AG09319 (cell line): ENCODE data around the gene LDAH.
"Not testable (repeated sequence)": the region's sequence is repeated elsewhere in the genome, so short reads cannot be mapped to it uniquely, and the experiment has no call there.

ENCODE experiments used
- DNase-seq: peaks from one replicate; pipeline ENCODE4 v3.0.0-alpha.2; 2010; ENCODE audit warnings: low read depth; ENCODE audit errors: extremely low read depth
- TF ChIP-seq, protein P1 (sequence below): IDR thresholded peaks from 2 replicates; pipeline ENCODE4 v1.5.1; 2011; ENCODE audit warnings: low read depth, mild to moderate bottlenecking, inconsistent platforms, low read length, moderate library complexity

LDAH gene

DNA sequence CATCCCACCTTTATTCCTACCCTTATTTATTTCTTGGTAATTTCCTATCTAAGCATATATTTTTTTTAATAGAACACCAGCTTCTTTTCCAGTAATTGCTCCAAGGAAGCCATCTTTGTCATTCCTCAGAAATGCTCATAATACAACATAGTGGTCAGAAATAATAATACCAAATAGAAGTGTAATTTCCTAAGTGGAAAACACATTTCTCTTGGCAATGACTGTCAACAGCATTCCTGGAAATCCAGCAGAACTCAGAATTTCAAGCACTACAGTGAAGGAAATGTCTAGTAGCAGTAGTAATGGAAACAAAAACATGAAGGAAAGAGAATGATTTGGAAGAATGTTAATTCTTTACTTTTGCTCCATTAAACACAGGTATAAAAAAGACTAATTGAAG, 99.4 kb downstream of the LDAH start:
- TF ChIP-seq, protein P1, sequence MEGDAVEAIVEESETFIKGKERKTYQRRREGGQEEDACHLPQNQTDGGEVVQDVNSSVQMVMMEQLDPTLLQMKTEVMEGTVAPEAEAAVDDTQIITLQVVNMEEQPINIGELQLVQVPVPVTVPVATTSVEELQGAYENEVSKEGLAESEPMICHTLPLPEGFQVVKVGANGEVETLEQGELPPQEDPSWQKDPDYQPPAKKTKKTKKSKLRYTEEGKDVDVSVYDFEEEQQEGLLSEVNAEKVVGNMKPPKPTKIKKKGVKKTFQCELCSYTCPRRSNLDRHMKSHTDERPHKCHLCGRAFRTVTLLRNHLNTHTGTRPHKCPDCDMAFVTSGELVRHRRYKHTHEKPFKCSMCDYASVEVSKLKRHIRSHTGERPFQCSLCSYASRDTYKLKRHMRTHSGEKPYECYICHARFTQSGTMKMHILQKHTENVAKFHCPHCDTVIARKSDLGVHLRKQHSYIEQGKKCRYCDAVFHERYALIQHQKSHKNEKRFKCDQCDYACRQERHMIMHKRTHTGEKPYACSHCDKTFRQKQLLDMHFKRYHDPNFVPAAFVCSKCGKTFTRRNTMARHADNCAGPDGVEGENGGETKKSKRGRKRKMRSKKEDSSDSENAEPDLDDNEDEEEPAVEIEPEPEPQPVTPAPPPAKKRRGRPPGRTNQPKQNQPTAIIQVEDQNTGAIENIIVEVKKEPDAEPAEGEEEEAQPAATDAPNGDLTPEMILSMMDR: no peak

DNA sequence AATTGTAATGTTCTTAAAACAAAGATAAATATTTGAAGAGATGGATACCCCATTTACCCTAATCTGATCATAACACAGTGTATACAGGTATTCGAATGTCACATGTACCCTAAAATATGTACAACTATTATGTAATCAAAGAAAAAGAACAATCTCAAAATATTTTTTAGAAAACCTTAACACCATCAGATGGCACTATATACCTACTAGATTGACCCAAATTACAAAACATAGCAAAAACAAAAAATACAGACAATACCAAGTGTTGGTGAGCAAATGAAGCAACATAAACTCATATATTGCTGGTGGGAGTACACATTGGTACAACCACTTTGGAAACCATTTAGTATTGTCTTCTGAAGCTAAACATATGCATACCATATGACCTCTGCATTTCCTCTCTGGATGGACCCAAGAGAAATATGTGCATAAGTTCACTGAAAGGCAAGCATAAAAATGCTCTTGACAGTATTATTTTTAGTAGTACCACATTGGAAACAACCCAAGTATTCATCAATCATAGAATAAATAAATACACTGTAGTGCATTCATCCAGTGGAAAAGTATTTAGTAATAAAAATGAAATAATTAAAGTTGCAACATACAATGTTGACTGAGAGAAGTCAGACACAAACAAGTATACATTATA, 100.2 kb downstream of the LDAH start:
- TF ChIP-seq, protein P1: no peak
- no peak for DNase-seq

More for the DNA sequence above, 99.4 kb downstream of the LDAH start:
- DNase-seq: no peak

DNA sequence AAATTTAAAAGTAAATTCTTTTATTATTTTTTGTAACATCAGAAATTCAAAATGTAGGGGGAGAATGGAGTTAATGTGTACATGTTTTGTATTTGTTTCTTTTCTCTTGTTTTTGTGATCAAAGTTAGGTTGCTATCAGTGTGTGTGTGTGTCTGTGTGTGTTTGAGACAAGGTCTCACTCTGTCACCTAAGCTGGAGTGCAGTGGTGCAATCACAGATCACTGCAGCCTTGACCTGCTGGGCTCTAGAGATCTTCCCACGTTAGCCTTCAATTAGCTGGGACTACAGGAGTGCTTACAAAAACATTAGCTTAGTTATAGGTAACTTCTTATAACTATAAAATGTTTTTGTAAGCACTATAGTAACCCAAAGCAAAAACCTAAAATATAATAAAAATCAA, 105.3 kb downstream of the LDAH start:
- no peak for DNase-seq
- TF ChIP-seq, protein P1: no peak

DNA sequence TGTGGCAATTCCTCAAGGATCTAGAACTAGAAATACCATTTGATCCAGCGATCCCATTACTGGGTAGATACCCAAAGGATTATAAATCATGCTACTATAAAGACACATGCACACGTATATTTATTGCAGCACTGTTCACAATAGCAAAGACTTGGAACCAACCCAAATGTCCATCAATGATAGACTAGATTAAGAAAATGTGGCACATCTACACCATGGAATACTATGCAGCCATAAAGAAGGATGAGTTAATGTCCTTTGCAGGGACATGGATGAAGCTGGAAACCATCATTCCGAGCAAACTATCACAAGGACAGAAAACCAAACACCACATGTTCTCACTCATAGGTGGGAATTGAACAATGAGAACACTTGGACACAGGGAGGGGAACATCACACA, 106.7 kb downstream of the LDAH start:
- not testable (repeated sequence) for DNase-seq

DNA sequence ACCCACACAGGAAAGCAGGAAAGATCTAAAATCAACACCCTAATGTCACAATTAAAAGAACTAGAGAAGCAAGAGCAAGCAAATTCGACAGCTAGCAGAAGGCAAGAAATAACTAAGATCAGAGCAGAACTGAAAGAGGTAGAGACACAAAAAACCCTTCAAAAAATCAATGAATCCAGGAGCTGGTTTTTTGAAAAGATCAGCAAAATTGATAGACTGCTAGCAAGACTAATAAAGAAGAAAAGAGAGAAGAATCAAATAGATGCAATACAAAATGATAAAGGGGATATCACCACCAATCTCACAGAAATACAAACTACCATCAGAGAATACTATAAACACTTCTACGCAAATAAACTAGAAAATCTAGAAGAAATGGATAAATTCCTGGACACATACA, 108.5 kb downstream of the LDAH start:
- not testable (repeated sequence) for DNase-seq

DNA sequence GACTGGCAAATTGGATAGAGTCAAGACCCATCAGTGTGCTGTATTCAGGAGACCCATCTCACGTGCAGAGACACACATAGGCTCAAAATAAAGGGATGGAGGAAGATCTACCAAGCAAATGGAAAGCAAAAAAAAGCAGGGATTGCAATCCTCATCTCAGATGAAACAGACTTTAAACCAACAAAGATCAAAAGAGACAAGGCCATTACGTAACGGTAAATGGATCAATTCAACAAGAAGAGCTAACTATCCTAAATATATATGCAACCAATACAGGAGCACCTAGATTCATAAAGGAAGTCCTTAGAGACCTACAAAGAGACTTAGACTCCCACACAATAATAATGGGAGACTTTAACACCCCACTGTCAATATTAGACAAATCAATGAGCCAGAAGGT, 109.3 kb downstream of the LDAH start:
- DNase-seq: not testable (repeated sequence)

DNA sequence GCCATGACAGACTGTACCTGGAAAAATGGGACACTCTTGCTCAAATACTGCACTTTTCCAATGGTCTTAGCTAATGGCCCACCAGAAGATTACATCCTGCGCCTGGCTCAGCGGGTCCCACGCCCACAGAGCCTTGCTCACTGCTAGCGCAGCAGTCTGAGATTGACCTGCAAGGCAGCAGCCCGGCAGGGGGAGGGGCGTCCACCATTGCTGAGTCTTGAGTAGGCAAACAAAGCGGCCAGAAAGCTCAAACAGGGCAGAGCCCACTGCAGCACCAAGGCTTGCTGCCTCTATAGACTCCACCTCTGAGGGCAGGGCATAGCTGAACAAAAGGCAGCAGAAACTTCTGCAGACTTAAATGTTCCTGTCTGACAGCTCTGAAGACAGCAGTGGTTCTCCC, 111.3 kb downstream of the LDAH start:
- DNase-seq: not testable (repeated sequence)

DNA sequence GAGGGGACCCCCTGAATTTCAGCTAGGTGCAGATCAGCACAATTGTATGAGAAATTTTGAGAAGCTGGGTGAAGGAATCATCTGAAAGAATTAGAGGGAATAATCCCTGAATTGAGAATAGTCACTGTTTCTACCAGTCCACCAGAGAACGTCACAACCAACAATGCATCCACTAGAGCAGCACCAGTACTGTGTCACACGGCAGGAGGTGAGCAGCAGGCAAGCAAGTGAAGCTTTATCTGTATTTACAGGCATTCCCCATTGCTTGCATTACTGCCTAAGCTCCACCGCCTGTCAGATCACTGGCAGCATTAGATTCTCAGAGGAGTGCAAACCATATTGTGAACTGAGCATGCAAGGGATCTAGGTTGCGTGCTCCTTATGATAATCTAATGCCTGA, 115.3 kb downstream of the LDAH start:
- TF ChIP-seq, protein P1: no peak
- DNase-seq: no peak

DNA sequence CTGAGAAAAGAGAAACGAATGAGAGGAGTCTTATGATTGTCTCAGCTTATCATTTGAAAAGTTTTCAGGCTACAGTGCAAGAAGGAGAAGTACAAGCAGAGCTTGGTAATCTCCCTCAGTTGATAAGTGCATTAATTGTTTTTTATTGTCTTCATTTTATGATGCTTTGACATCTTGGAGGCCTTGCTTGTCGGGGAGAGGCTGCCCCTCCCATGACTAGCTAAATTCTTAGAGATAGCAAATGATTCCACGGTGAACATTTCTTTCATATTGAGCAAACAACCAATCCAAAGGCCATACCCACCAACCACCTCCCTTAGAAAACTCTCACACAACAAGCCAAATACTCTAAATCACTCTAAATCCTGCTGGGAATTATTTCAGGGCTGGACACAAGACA, 116.1 kb downstream of the LDAH start:
- no peak for DNase-seq
- TF ChIP-seq, protein P1: no peak

DNA sequence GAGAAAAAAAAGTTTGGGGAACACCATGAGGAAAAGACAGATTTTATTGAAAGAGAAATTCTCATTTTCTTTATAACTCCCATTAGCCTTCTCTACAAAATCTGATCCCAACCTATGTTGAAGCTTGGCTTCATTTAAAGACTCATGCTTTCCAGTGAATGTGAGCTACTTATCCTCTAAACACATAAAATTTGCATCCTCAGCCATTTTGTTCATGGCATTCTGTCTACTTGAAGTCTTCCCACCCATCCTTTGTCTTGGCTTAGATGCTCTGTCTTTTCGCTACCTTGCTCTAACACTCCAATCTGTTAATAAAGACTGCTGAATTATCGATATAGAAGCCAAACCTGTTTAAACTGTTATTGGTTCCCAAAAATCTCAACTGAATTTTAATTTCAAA, 116.7 kb downstream of the LDAH start:
- TF ChIP-seq, protein P1: no peak
- no peak for DNase-seq
